HUDEP-2 (cell line): ENCODE measurements around the gene RAPGEF3.

Source experiments
- DNase-seq, 76 experiments: peaks; one replicate each; lab custom pipeline; 2025; ENCODE audit not compliant: unreplicated experiment in 76 of 76; lab: John Stamatoyannopoulos, UW

The RAPGEF3 gene

GRCh38 chr12:47725893-47726292 lies 32.8 kb downstream of the RAPGEF3 start:
- no peak for DNase-seq

DNA sequence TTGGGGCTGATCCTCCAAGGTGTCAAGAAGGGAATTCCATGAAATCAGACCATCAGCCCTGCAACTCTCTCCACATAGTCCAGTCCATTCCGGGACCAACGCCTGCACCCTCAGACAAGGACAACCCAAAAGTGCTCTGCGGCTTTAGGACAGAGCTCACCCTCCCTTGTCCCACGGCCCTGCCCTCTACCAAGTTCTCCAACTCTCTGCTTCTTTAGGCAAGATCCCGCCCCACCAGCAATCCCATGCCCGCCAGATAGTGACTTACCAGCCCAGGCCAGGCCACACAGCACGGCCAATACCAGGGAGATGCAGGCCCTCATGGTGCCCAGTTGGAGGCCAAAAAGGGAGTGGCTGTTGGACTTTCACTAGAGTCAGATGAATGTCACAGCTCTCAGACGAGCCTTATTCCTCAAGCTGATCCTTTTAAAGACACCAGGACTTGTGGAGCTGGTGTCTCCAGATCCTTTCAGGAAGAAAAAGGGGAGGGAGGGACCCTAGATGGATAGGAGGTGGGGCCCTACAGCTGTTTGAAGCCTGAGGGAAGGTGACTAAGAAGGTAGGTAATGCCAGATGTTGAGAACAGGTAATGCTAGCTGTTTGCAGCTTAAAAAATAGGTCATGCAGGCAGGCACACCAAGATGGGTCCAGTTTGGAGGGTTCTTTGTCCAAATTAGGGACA lies 33.4 kb downstream of the RAPGEF3 start, which contains the start of gene ENDOU:
TSS of gene ENDOU (minus strand) at position 400 of the 682 bp plus-strand sequence. CDS start at position 323, 77 bp downstream.
- no peak for DNase-seq

DNA sequence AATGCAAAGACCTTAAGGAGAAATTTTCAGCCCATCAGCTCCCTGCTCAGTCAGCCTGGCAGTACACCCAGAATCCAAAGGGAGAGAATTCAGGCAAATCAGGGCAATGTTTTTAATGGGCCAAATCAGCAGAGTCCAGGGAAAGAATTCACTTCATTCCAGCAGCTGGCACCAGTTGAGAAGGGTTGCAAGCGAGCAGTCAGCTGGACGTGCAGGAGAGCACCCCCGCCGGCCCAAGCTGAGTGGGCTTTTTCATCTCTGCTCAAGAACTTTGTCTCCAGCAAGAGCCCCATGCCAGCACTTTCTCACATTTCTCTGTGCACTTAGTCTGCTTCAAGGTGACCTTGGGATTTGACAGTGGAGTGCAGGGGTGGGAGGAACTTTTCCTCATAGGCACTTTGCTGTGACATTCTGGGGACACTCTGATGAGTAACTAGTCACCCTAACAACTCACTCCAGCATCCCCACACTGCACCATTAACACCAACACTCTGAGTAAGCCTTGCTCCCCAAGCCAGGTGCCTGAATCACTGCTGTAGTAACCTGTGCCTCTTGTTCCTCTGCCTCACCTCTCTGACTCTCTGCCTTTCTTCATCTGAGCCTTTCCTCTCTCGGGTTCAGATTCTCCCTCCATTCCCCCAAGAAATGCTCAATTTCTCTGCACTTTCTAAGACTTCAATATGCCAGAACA lies 35.6 kb downstream of the RAPGEF3 start:
- DNase-seq: no peak

DNA sequence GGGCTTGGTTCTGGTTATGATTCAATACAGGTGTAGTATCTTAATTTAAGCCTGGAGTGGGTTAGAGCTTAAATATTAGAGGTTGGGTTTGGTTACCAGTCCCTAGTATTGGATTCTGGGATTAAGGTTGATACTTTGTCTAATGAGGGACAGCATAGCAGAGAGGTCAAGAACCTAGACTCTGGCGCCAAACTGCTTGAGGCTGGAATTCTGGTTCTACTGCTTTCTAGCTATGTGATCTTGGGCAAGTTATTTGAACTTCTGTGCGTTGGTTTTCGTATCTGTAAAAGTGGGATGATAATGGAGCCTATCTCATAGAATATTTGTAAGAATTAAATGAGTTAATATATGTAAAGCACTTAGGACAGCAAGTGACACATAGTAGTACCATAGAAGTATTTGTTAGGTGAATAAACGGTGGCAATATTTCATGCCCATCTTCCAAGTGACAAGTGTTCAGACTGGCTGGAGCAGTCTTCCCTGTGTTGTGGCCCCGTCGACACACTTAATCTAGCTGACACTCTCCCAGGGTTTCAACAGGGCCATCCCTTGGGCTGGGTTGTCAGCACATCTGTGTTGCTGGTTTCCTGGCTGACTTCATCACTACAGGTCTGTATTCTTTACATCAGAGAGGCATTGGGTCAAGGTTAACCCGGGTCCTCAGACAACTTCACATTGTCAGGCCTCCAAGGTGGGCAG lies 36.4 kb downstream of the RAPGEF3 start:
- DNase-seq: no peak

- DNase-seq: no peak
Observed at GRCh38 chr12:47721431-47721973, 37.2 kb downstream of the RAPGEF3 start.

DNA sequence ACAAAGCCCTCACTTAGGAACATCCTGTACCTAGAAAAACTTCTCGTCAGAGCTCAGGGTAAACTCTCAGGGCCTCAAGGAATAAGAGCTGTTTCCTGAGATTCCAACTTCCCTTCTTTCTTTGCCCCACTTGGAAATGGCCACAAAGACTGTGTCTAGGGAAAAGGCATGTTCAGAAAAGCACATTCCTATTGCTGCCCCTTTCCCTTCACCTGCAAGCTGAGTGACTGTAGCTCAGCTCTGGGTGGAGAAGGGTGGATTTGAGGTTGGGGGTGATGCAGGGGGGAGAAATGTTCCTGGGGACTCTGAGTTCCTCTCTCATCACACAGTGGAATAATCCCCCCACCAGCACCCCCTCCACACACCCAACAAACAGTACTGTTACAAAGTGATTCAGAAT lies 40.1 kb downstream of the RAPGEF3 start:
- DNase-seq: no peak

- DNase-seq: peak in 60 of 76 experiments; percentile 3 to 71 (median 42)
Observed at GRCh38 chr12:47717443-47718193, 41.1 kb downstream of the RAPGEF3 start.

GRCh38 chr12:47717046-47717442 lies 41.6 kb downstream of the RAPGEF3 start:
- DNase-seq: no peak

DNA sequence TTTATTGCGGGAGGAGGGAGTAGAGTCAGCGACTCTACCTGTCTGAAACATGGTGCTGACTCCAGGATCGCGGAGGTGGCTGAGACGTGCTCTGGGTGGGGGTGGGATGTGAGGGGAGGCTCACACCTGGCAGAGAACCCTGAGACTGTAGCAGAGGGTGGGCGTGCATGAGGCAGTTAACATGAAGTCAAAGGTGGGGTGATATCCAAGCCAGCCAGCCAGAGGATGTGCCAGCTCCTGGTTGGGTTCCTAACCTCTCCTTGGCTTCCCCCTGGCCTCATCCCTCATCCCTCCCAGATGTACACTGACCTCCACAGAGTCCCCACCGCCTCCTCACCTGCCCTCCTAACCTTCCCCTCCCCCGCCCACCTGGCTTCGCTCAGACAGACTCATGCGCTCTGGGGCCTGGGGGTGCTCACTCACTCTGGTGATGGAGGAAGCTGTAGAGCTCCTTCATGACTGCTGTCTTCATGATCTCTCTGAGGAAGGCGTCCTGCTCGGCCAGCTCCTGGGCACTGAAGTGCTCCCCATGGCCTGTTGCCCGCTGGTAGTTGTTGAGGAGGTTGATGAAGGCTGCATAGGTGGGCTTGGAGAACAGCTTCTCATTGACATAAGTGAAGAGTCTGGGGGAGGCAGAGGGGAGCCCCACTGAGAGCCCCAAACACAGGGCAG lies 42.7 kb downstream of the RAPGEF3 start:
- DNase-seq: no peak

GRCh38 chr12:47715393-47715876 lies 43.2 kb downstream of the RAPGEF3 start:
- DNase-seq: peak in 64 of 76 experiments; percentile 4 to 72 (median 50)

- DNase-seq: no peak
Observed at GRCh38 chr12:47714826-47715386, 43.8 kb downstream of the RAPGEF3 start.

GRCh38 chr12:47712171-47712570 lies 46.5 kb downstream of the RAPGEF3 start:
- no peak for DNase-seq

DNA sequence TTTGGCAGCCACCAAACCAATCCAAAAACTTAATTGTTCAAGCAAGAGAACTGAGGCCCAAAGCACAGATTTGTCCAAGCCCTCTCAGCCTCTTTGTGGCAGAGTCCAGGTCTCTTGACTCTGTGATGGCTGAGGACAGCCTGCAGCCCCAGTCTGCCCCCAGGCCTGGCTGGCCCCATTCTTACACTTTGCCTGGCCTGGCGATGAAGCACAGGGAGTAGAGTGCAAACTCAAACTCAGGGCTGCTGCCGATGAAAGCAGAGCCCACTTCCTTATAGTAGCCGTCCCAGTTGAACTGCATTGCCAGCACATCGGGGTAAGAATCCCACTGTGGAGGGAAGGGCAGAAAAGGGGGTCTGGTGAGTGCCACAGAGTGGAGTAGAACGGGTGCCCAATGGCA lies 47.2 kb downstream of the RAPGEF3 start:
- DNase-seq: no peak

DNA sequence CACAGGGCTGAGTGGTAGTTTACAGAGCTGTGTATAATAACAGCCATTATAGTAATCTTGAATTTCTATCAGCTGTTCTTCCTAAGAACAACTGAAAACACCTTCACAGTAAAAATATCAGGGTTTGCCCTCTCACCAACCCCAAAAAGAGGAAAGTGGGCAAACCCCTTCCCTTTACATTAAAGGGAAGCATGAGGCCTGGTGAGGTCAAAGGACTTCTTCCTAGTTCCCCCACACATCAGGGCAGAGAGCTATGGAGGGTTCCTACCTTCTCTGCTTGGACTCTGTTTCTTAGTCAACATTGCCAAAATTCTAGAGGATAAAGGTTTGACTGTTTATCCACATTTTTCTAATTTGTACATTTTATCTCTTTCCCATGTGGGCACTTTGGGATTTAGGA lies 48.4 kb downstream of the RAPGEF3 start:
- DNase-seq: no peak

GRCh38 chr12:47709671-47710070 lies 49.0 kb downstream of the RAPGEF3 start:
- no peak for DNase-seq

GRCh38 chr12:47709237-47709636 lies 49.4 kb downstream of the RAPGEF3 start:
- no peak for DNase-seq

- DNase-seq: no peak
Observed at GRCh38 chr12:47707905-47708543, 50.7 kb downstream of the RAPGEF3 start.

- DNase-seq: no peak
Observed at GRCh38 chr12:47707355-47707754, 51.3 kb downstream of the RAPGEF3 start.
